Renal pelvis (tissue), 12 donors: Measurements from ENCODE around the gene KLHL42. TPM values are rescaled to one million over a fixed set of nuclear protein-coding genes. Genes with fewer than 3 reads are reported as not detected.
A peak's percentile ranks its signal among the peaks of the same experiment; 100 is the strongest.
"Not testable (repeated sequence)": the region's sequence is repeated elsewhere in the genome, so short reads cannot be mapped to it uniquely, and the experiment has no call there.

Source experiments
- DNase-seq: peaks from one replicate; pipeline ENCODE4 v3.0.0-alpha.2; 2013
- long read RNA-seq, 16 experiments: transcript quantifications; one replicate each; lab custom pipeline, GENCODE V29; 2026
- polyA plus RNA-seq, 3 donors: library from polyadenylated mRNA; unstranded; fragments of 120-200 nt; gene quantifications; one replicate each; pipeline ENCODE4 v1.2.1, GENCODE V29; 2013; ENCODE audit not compliant: insufficient read length in 3 of 3

Gene KLHL42
- polyA plus RNA-seq, result 10 to 100 TPM; 28.0 to 46.0 (median 42.3) TPM
- long read RNA-seq, donor 1, full-length matches to known transcripts, result 9 of 15 reads
- long read RNA-seq, donor 1, partial matches to known transcripts, result 6 of 15 reads
- long read RNA-seq, donor 1, other reads (novel, unspliced or antisense), result 0 of 15 reads
- long read RNA-seq, donor 2, full-length matches to known transcripts, result 9 of 27 reads
- long read RNA-seq, donor 2, partial matches to known transcripts, result 18 of 27 reads
- long read RNA-seq, donor 2, other reads (novel, unspliced or antisense), result 0 of 27 reads
- long read RNA-seq, donor 3, full-length matches to known transcripts, result 7 of 7 reads
- long read RNA-seq, donor 3, partial matches to known transcripts, result 0 of 7 reads
- long read RNA-seq, donor 3, other reads (novel, unspliced or antisense), result 0 of 7 reads
- long read RNA-seq, donor 4, full-length matches to known transcripts, result 5 of 5 reads
- long read RNA-seq, donor 4, partial matches to known transcripts, result 0 of 5 reads
- long read RNA-seq, donor 4, other reads (novel, unspliced or antisense), result 0 of 5 reads
- long read RNA-seq, donor 5, full-length matches to known transcripts, result 8 of 8 reads
- long read RNA-seq, donor 5, partial matches to known transcripts, result 0 of 8 reads
- long read RNA-seq, donor 5, other reads (novel, unspliced or antisense), result 0 of 8 reads
- long read RNA-seq, donor 6, full-length matches to known transcripts, result 11 of 11 reads
- long read RNA-seq, donor 6, partial matches to known transcripts, result 0 of 11 reads
- long read RNA-seq, donor 6, other reads (novel, unspliced or antisense), result 0 of 11 reads
- long read RNA-seq, donor 7, full-length matches to known transcripts, result 16 of 25 reads
- long read RNA-seq, donor 7, partial matches to known transcripts, result 9 of 25 reads
- long read RNA-seq, donor 7, other reads (novel, unspliced or antisense), result 0 of 25 reads
- long read RNA-seq, donor 8, full-length matches to known transcripts, result 8 of 8 reads
- long read RNA-seq, donor 8, partial matches to known transcripts, result 0 of 8 reads
- long read RNA-seq, donor 8, other reads (novel, unspliced or antisense), result 0 of 8 reads
- long read RNA-seq, donor 9, full-length matches to known transcripts, result 10 of 10 reads
- long read RNA-seq, donor 9, partial matches to known transcripts, result 0 of 10 reads
- long read RNA-seq, donor 9, other reads (novel, unspliced or antisense), result 0 of 10 reads
- long read RNA-seq, donor 10, full-length matches to known transcripts, result 6 of 6 reads
- long read RNA-seq, donor 10, partial matches to known transcripts, result 0 of 6 reads
- long read RNA-seq, donor 10, other reads (novel, unspliced or antisense), result 0 of 6 reads
- long read RNA-seq, donor 11, full-length matches to known transcripts, result 7 of 7 reads
- long read RNA-seq, donor 11, partial matches to known transcripts, result 0 of 7 reads
- long read RNA-seq, donor 11, other reads (novel, unspliced or antisense), result 0 of 7 reads
- long read RNA-seq, donor 12, full-length matches to known transcripts, result 17 of 17 reads
- long read RNA-seq, donor 12, partial matches to known transcripts, result 0 of 17 reads
- long read RNA-seq, donor 12, other reads (novel, unspliced or antisense), result 0 of 17 reads
- long read RNA-seq, donor 13, full-length matches to known transcripts, result 9 of 9 reads
- long read RNA-seq, donor 13, partial matches to known transcripts, result 0 of 9 reads
- long read RNA-seq, donor 13, other reads (novel, unspliced or antisense), result 0 of 9 reads
- long read RNA-seq, donor 14, result 0 reads
- long read RNA-seq, donor 15, full-length matches to known transcripts, result 9 of 22 reads
- long read RNA-seq, donor 15, partial matches to known transcripts, result 13 of 22 reads
- long read RNA-seq, donor 15, other reads (novel, unspliced or antisense), result 0 of 22 reads
- long read RNA-seq, donor 16, full-length matches to known transcripts, result 4 of 4 reads
- long read RNA-seq, donor 16, partial matches to known transcripts, result 0 of 4 reads
- long read RNA-seq, donor 16, other reads (novel, unspliced or antisense), result 0 of 4 reads

GRCh38 chr12:27779920-27780611, at the start of gene KLHL42, which contains the start of gene MANSC4:
TSS of gene KLHL42 (plus strand) at chr12:27780233. CDS start at chr12:27780331, 98 bp downstream.
TSS of gene MANSC4 (minus strand) at chr12:27780236. CDS start at chr12:27771276, 8,960 bp downstream.
- peak; percentile 69 for DNase-seq

GRCh38 chr12:27732281-27732680, 47.8 kb upstream of the KLHL42 start:
- no peak for DNase-seq

- DNase-seq, result no peak
These were observed 46.9 kb upstream of the KLHL42 start for GRCh38 chr12:27733052-27733656.

GRCh38 chr12:27733791-27734190, 46.2 kb upstream of the KLHL42 start:
- DNase-seq, result no peak

- DNase-seq, result not testable (repeated sequence)
These were observed 45.7 kb upstream of the KLHL42 start for GRCh38 chr12:27734321-27734720.

- DNase-seq, result no peak
These were observed 36.4 kb upstream of the KLHL42 start for GRCh38 chr12:27743601-27744000.

GRCh38 chr12:27745734-27746133, 34.3 kb upstream of the KLHL42 start:
- not testable (repeated sequence) for DNase-seq

GRCh38 chr12:27747111-27747820, 32.8 kb upstream of the KLHL42 start:
- no peak for DNase-seq

- no peak for DNase-seq
These were observed 28.5 kb upstream of the KLHL42 start for GRCh38 chr12:27751386-27752047.

GRCh38 chr12:27754795-27755194, 25.2 kb upstream of the KLHL42 start:
- DNase-seq, result no peak

GRCh38 chr12:27756670-27757195, 23.3 kb upstream of the KLHL42 start:
- DNase-seq, result no peak

- no peak for DNase-seq
These were observed 17.3 kb upstream of the KLHL42 start for GRCh38 chr12:27762757-27763156.

GRCh38 chr12:27766587-27766986, 13.4 kb upstream of the KLHL42 start:
- no peak for DNase-seq

- no peak for DNase-seq
These were observed 10.8 kb upstream of the KLHL42 start for GRCh38 chr12:27769142-27769673.

GRCh38 chr12:27771481-27772327, 8.3 kb upstream of the KLHL42 start:
- DNase-seq, result no peak
